Stimulated activated CD8-positive, alpha-beta memory T cell treated with anti-CD3 and anti-CD28 coated beads, Interleukin-7, amount 100 ng/mL, for 4 hours (primary cell): ENCODE measurements around the gene MAP4K2.

Experiments
- DNase-seq, 2 donors: peaks; one replicate each; pipeline ENCODE4 v3.0.0-alpha.2; 2020; ENCODE audit warnings: low read depth in 2 of 2

MAP4K2 gene

DNA sequence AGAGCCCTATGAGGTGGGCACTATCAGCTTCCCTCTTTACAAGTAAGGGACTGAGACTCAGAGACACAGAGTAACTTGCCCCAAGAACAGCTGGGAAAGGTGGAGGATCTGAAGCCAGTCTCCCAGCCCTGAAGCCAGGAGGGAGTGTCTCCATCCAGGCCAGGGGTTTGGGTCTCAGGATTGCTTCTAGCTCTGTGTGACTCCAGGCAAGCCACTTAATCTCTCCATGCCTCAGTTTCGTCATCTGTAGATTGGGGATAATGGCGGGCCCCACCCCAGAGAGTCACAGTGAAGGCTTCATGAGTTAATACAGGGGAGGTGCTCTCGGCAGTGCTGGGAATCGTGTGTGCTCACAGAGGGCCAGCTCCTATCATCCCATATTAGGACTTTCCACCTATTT, 10.5 kb downstream of the MAP4K2 start:
- DNase-seq = no peak

DNA sequence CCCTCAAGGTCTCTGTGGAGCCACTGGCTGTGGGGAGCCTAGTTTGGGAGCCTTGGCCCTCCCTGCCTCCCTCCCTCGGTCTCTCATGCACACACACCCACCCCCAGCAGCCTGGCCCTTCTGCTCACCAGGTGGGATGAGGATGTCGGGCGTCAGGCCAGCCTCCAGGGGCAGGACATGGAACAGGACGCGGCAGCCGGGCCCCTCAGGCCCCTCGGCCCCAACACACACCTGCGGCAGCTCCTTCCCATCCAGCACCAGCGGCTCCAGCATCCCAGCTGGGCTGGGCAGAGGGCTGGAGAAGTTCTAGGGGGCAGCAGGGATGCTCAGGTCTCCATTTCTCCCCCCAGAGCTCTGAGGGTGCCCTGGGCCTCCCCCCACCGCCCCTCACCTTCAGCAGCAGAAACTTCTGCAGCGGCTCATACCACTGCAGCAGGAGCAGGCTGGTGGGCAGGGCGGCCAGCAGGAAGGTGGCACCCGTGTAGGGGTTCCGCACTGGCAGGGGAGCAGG, 11.2 kb downstream of the MAP4K2 start:
- no peak for DNase-seq

- DNase-seq = no peak
These were observed 12.6 kb downstream of the MAP4K2 start for GRCh38 chr11:64790205-64791095.

DNA sequence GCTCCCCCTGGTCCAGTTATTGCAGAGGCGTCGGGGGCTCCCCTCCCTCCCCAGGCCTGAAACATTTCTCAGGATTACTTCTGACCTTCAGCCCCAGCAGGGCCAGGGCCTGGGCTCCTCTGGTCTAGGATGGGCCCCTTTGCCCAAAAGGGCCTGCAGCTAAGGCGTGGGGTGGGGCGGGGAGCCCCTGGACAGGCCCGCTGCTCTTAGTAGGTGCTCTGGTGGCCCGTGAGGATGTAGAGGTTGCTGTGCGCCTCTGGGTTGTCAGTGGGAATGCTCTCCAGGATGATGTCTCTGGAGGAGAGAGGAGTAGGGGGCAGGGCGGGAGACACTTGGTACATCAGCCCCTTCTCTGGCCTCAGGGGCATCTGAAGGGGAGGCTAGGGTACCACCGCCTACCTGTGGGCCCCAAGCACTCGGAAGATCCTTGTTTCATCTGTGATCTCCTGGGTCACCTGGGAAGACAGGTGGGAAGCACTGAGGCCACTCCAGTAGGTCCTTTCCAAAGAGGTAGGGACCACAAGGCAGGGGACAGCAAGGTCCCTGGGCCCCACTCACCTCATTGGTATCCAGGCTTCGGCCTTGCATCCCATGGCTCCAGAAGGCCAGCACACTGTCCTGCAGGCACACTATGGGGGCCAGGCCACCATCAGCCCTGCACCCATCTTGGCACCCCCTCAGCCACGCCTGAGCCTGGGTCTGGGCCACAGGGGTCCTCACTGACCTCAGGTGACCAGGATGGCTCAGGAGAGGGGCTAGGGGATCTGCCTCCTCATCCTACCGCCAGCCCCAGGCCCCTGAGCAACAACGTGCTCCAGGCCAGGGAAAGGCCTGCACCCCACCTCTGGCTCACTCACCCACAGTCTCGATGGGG, 13.4 kb downstream of the MAP4K2 start:
- DNase-seq = no peak

DNA sequence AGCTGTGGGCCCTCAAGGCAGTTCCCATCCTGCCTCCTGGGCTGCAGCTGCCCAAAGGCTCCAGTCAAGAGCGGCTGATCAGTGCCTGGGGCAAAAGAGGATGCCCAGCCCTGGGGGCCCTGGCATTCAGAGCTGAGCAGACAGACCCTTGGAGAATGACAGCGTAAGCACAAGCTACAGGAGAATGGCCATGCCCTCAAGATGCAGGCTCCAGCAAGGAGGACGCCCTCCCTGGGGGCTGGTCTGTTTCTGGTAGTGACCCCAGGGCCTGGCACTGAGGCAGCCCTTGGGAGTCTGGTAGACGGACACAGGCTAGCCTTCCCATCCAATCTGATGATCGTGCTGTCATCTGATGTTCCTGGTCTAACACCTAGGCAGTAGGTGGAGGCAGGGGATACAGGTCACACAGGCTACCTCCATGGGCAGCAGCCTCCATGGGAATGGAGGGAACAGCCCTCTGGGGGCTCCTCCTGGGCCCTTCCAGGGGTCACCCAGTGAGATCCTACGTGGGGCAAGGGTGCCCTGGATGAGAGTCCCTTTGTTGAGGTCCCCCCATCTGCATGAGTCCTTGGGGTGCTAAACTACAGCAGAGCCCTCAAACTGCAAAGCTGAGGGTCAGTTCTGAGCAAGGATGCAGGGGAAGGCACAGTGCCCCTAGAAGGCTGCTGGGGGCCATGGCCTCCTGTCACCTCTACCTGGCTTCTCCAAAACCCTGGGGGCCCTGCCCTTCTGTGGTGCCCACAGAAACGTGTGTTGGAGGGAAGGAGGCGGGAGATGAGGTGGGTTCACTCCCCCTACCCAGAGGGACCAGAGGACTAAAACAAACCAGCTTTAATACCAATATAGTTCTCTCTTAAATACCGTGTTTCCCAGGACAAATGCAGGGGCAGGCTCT, 14.4 kb downstream of the MAP4K2 start:
- no peak for DNase-seq

DNA sequence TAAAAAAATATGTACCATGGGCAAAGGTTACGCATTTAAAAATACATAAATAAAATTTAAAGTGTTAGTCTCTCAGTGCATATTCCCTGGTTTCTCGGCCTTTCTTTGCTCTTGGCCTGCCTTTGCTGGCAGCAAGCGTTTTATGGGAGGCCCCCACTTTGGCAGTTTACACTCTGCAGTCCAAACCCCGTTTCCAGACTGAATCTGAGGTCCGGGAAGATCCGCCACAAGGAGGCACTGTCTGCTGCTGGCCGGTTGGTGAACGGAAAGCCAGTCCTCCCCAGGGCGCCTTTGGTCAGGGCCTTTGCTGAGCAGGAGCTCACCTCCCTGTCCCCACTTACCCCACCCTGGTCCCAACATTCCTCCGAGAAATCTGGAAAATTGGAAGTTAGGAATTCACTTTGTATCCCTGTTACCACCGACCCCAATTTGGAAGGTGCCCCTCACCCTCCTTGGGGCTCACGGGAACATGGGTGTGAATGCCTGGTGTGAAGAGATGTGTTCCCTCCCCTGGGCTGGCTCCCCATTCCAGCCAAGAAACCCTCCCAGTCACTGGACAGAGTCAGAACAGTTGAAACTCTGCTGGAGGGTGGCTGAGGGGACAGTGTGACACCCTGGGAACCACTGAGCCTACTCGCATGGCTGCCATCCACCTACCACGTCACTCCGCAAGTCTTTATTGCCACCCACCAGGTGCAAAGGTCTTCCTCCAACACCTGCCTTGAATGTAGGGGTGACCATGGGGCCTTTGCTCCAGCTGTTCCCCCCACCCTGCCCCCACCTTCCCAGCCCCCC, 15.3 kb downstream of the MAP4K2 start:
- peak in 1 of 2 donors; percentile 25 for DNase-seq

DNA sequence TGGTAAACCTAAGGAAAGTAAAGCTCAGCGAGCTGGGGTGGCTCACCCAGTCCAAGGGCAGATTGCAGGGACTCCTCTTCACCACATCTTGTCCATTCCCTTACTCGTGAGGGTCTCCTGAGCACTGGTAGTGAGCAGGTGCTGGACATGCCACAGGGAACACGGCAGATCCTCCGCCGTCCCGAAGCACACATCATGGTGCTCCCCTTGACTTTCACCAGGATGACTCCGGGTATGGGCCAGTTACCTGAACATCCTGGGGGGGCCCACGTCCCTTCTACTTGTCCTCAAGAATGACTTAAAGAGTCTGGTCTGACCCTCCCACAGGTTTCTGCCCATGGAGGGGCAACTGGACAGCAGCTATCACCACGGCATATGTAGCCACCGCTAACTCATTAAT, 16.7 kb downstream of the MAP4K2 start:
- no peak for DNase-seq

DNA sequence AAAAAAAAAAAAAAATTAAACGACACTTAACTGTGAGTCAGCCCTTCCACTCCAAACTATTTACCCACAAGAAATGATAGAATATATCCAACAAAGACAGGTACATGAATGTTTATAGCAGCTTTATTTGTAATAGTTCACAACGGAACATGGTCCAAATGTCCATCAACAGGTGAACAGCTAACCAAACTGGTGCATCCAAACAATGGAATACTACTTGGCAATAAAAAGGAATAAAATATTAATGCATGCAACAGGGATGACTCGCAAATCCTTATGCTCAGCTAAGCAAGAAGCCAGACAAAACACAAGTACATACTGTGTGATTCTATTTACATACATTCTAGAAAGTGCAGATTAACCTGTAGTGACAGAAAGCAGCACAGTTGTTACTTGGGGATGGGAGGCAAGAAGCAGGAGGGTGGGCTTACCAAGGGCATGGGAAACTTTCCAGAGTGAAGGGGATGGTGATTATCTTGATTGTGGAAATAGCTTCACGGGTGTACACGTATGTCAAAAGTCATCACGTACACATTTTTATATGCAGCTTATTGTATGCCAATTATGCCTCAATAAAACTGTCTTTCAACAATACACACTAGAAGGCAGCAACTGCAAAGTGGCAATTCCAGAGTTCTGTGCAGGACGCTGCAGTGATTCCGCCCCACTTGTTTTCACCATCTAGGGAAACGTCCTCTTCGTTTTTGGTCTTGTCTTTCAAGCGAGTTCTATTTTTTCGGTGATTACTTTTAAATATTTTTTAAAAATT, 18.0 kb downstream of the MAP4K2 start:
- DNase-seq = no peak

GRCh38 chr11:64778473-64779298, 24.3 kb downstream of the MAP4K2 start, which contains the start of gene SF1:
Gene SF1, minus strand, starts transcription at chr11:64778542. Its CDS starts 150 bp downstream, at chr11:64778392.
- peak; percentile 98 to 99 for DNase-seq

DNA sequence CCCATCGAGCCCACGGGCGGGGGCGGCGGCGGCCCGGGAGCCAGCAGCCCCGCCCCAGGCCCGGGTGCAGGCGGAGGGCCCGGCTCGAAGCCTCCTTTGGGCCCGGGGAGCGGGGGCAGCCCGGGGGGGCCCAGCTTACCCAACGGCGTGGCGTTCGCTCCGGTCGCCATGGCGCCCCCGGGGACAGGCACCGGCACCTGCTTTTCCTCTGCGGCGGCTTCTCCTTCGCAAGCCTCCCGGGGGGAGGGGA, 24.9 kb downstream of the MAP4K2 start:
- DNase-seq = no peak

- DNase-seq = peak; percentile 49 to 77
These were observed 25.4 kb downstream of the MAP4K2 start for GRCh38 chr11:64777449-64778222.

- no peak for DNase-seq
These were observed 26.1 kb downstream of the MAP4K2 start for GRCh38 chr11:64776875-64777274.

DNA sequence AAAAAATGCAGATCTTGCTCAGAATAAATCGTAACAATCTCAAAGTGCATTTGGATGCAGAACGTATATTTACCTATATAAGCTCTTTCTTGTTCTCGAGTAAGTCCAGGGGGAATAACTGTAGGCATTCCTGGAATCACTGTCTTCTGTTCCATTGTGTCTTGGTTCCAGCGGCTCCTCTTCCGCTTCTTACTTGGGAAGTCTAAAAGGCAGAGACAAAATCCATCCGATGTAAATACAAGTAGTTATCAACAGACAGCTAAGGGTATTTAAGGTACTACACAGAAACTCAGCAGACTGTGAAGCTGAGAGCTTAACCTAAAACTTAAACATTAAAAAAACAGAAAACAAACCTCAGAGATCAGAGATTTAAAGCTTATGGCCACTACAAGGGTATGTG, 26.6 kb downstream of the MAP4K2 start:
- no peak for DNase-seq

- DNase-seq = no peak
These were observed 28.9 kb downstream of the MAP4K2 start for GRCh38 chr11:64774144-64774543.

GRCh38 chr11:64772303-64773018, 30.6 kb downstream of the MAP4K2 start:
- DNase-seq = no peak

DNA sequence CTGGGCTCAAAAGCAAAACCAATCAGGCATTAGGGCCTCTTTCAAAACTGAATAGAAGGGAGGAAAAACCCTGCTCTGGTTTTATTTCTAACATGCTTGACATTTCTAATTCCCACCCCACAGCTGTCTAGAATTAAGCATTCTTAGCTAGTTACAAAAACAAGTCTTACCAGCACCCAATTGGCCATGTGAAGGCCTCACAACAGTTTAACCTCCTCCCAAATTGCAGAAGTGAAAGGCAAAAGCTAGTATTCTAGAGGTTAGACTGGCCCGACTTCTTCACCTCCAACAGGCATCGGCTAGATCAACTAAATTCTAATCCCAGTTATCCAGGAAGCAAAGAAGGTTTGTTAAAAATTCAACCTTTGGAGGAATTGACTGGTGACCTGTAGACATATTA, 31.2 kb downstream of the MAP4K2 start:
- no peak for DNase-seq

GRCh38 chr11:64770120-64770519, 32.9 kb downstream of the MAP4K2 start:
- DNase-seq = no peak

DNA sequence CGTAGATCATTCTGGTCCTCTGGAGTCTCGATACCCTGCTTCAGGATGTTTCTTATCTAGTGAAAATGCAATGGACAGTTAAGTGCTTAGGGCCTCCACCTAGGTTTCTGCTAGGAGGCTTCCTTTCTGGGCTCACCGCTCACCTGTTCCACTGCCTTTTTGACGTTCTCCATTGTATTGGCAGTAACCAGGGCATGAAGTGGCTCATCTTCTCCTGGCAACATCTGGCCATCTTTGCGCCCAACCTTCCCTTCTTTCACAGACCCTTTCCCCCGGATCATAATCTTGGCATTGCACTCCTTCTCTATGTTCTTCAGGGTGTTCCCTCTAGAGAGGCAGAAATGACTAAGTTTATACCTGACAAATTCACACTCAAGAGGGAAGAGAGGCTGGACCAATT, 33.7 kb downstream of the MAP4K2 start:
- DNase-seq = no peak
